Fibroblast of lung (primary cell): Measurements from ENCODE around the gene DMXL1. TPM values are rescaled to one million over a fixed set of nuclear protein-coding genes. Genes with fewer than 3 reads are reported as not detected.

Source experiments
- DNase-seq, 2 donors: peaks; one replicate each; pipeline versions ENCODE4 v3.0.0 to v3.0.0-alpha.2; 2010; ENCODE audit warnings: low read depth in 2 of 2
- H2AFZ ChIP-seq: 2 replicates; pipeline ENCODE4 v1.5.1; 2012; ENCODE audit warnings: low read length, control low read depth, inconsistent platforms
- H3K27ac ChIP-seq: 2 replicates; pipeline ENCODE4 v1.5.1; 2011; ENCODE audit warnings: low read length, control low read depth; ENCODE audit not compliant: insufficient read depth
- H3K27me3 ChIP-seq: 2 replicates; pipeline ENCODE4 v1.5.1; 2011; ENCODE audit warnings: mild to moderate bottlenecking, low read length; ENCODE audit not compliant: control insufficient read depth, insufficient read depth
- H3K36me3 ChIP-seq: 2 replicates; pipeline ENCODE4 v1.5.1; 2011; ENCODE audit warnings: low read length; ENCODE audit not compliant: control insufficient read depth, insufficient read depth
- H3K4me1 ChIP-seq: 2 replicates; pipeline ENCODE4 v1.5.1; 2011; ENCODE audit warnings: low read length; ENCODE audit not compliant: control insufficient read depth, insufficient read depth; ENCODE audit errors: extremely low read depth
- H3K4me2 ChIP-seq: 2 replicates; pipeline ENCODE4 v1.5.1; 2011; ENCODE audit warnings: low read length, control low read depth; ENCODE audit not compliant: insufficient read depth; ENCODE audit errors: extremely low read depth
- H3K4me3 ChIP-seq, 4 experiments: fragments of 200-600 bp in 1 of 4; sonication (generic) in 1 of 4; replicated peaks in 1 of 4; 2 replicates each; pipeline ENCODE4 v1.5.1; 2011 to 2016; ENCODE audit warnings: low read length in 4 of 4, low read depth in 3 of 4, mild to moderate bottlenecking in 3 of 4, control low read depth in 2 of 4, inconsistent platforms in 1 of 4, mixed read lengths in 1 of 4; ENCODE audit not compliant: insufficient read depth in 1 of 4; ENCODE audit errors: control extremely low read depth in 1 of 4
- H3K79me2 ChIP-seq: 2 replicates; pipeline ENCODE4 v1.5.1; 2012; ENCODE audit warnings: mild to moderate bottlenecking, low read length, inconsistent platforms; ENCODE audit not compliant: control insufficient read depth, insufficient read depth
- H3K9ac ChIP-seq: 2 replicates; pipeline ENCODE4 v1.5.1; 2011; ENCODE audit warnings: mild to moderate bottlenecking, low read length, control low read depth; ENCODE audit not compliant: insufficient read depth
- H3K9me3 ChIP-seq: 2 replicates; pipeline ENCODE4 v1.5.1; 2012; ENCODE audit warnings: low read depth, low read length; ENCODE audit not compliant: control insufficient read depth, insufficient read depth
- H4K20me1 ChIP-seq: 2 replicates; pipeline ENCODE4 v1.5.1; 2011; ENCODE audit warnings: low read length; ENCODE audit not compliant: control insufficient read depth, insufficient read depth; ENCODE audit errors: extremely low read depth
- CTCF ChIP-seq, 2 donors: IDR thresholded peaks in 1 of 2; conservative IDR thresholded peaks in 1 of 2; 1 replicate in 1 of 2; 2 replicates in 1 of 2; pipeline ENCODE4 v1.5.1; 2011 to 2012; ENCODE audit warnings: low read length in 2 of 2, control low read depth in 1 of 2, inconsistent platforms in 1 of 2, low read depth in 1 of 2, mild to moderate bottlenecking in 1 of 2
- EZH2 ChIP-seq: IDR thresholded peaks from 2 replicates; pipeline ENCODE4 v1.5.1; 2012; ENCODE audit warnings: low read length, control low read depth, mild to moderate bottlenecking; ENCODE audit errors: missing control alignments
- polyA plus RNA-seq, 2 donors: library from polyadenylated mRNA; depleted of rRNA in 1 of 2; stranded (reverse) in 1 of 2; unstranded in 1 of 2; fragments of >200 nt; gene quantifications; 2 replicates each; pipeline ENCODE4 v1.2.1, GENCODE V29; 2011 to 2012; ENCODE audit warnings: missing spikeins in 1 of 2
- total RNA-seq: library from RNA; depleted of rRNA; stranded (reverse); fragments of >200 nt; gene quantifications from 2 replicates; pipeline ENCODE4 v1.2.1, GENCODE V29; 2014

DMXL1 gene
- total and polyA plus RNA-seq, 2 donors (not counting 1 experiment from before 2014, with no cell fraction given) = 21.1 to 59.5 TPM

GRCh38 chr5:119287547-119288111, 216.7 kb downstream of the DMXL1 start:
- peak in 1 of 2 donors; percentile 90 for DNase-seq
- H3K27me3 ChIP-seq = no peaks in the 10 kb centered on the region
- no peaks in the 10 kb centered on the region for H3K9me3 ChIP-seq
- H3K27ac ChIP-seq = no peak overlapping the region
- H3K4me2 ChIP-seq = peak overlapping the region; percentile 42
- no peak overlapping the region for H2AFZ ChIP-seq
- H4K20me1 ChIP-seq = no peaks in the 10 kb centered on the region
- H3K4me1 ChIP-seq = no peaks in the 10 kb centered on the region
- no peaks in the 10 kb centered on the region for H3K36me3 ChIP-seq
- H3K79me2 ChIP-seq = no peaks in the 10 kb centered on the region
- TF ChIP-seq EZH2 (no peak), CTCF (conservative IDR thresholded peaks at IDR 0.05 in 1 of 2, IDR thresholded peaks at IDR 0.05 in 1 of 2; ENCODE audit: low read depth in 1 of 2, low read length in 2 of 2) (no peak)
- no peak overlapping the region for H3K9ac ChIP-seq
- peak overlapping the region in 2 of 4 experiments; percentile 7 to 38 for H3K4me3 ChIP-seq

DNA sequence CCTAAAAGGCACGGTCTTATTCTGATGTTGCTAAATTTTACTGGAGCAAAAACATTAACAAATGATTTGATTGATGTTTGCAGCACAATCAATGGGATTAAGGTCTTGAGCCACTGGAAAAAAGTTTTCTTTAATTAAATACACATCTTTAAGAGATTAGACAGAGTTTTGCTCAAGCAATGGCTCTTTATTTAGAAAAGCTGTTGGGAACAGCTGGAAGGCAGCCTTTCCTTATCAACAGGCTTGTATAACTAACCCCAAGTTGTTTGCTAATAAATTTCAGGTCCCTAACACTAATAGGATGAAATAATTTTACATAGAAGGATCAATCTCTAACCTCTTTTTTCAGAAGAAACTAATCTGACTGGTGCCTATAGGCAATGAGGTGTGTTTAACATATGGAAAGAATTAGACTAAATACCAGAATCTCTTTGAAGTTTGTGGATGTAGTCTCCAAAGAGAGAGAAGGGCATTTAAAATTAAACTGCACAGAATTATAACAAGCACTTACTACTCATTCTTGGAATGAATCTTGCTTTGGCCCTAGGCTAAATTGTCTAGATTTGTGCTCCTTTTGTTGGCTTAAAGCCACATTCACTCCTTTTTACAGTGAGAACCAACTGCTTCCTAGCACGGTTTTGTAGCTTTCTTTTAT, 217.6 kb downstream of the DMXL1 start:
- DNase-seq = peak; percentile 31 to 38
- H2AFZ ChIP-seq = no peak overlapping the region
- H3K4me3 ChIP-seq = no peak overlapping the region
- no peaks in the 10 kb centered on the region for H3K27me3 ChIP-seq
- no peak overlapping the region for H3K9ac ChIP-seq
- no peaks in the 10 kb centered on the region for H3K36me3 ChIP-seq
- no peaks in the 10 kb centered on the region for H3K79me2 ChIP-seq
- H4K20me1 ChIP-seq = no peaks in the 10 kb centered on the region
- TF ChIP-seq CTCF (conservative IDR thresholded peaks at IDR 0.05 in 1 of 2, IDR thresholded peaks at IDR 0.05 in 1 of 2; ENCODE audit: low read depth in 1 of 2, low read length in 2 of 2) (no peak), EZH2 (no peak)
- H3K9me3 ChIP-seq = no peaks in the 10 kb centered on the region
- H3K4me1 ChIP-seq = no peaks in the 10 kb centered on the region
- H3K27ac ChIP-seq = no peak overlapping the region
- no peak overlapping the region for H3K4me2 ChIP-seq

DNA sequence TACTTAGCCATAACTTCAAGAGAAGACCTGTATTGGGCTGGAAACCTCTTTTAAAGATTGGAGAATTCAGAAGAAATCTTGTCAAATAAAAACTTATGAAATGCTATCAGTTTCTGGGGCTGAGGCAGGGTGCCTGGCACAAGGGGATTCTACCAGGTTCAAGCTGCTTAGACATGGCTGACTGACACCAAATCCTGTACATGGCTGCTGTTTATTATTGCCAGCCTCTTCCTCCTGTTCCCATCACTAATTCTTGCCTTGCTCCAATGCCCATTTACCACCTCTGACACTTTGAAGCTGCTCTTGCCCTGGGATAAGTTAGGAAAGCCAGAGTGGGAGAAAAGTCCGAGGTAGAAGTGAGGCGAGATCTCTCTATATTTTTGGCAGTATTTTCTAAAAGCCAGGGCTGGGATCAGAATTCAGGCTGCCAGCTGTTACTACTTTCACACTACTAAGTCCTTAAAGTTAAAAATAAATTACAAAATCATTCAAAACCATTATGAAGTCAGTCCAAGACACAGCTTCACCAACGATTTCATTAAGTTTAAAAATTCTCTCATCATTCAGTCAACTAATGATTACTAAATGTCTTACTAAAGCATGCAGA, 218.7 kb downstream of the DMXL1 start:
- no peaks in the 10 kb centered on the region for H3K27me3 ChIP-seq
- H3K4me1 ChIP-seq = no peaks in the 10 kb centered on the region
- H3K9me3 ChIP-seq = no peaks in the 10 kb centered on the region
- no peak overlapping the region for H3K9ac ChIP-seq
- no peak overlapping the region for H2AFZ ChIP-seq
- H4K20me1 ChIP-seq = no peaks in the 10 kb centered on the region
- no peak overlapping the region for H3K4me2 ChIP-seq
- no peak for DNase-seq
- TF ChIP-seq CTCF (conservative IDR thresholded peaks at IDR 0.05 in 1 of 2, IDR thresholded peaks at IDR 0.05 in 1 of 2; ENCODE audit: low read depth in 1 of 2, low read length in 2 of 2) (no peak), EZH2 (no peak)
- H3K79me2 ChIP-seq = no peaks in the 10 kb centered on the region
- H3K27ac ChIP-seq = no peak overlapping the region
- H3K36me3 ChIP-seq = no peaks in the 10 kb centered on the region
- H3K4me3 ChIP-seq = no peak overlapping the region
